SK-N-SH (cell line): ENCODE data around the gene LLGL2. TPM values are rescaled to one million over a fixed set of nuclear protein-coding genes. Genes with fewer than 3 reads are reported as not detected.

Experiments
- CTCF ChIA-PET: fragments of 300-600, 350-600 bp; formaldehyde crosslinking; extraction: SDS; loops from one replicate; lab custom pipeline; 2021; lab: Yijun Ruan, JAX
- POLR2A ChIA-PET: fragments of 350-600 bp; sonication (Branson Sonifier 250); formaldehyde crosslinking; extraction: SDS; loops from one replicate; lab custom pipeline; 2020; ENCODE audit warnings: antibody characterized with exemption, inconsistent platforms; lab: Yijun Ruan, JAX
- DNase-seq: peaks from one replicate; pipeline ENCODE4 v3.0.0; 2012
- H2AFZ ChIP-seq: fragments of 200-600 bp; sonication (generic); 2 replicates; pipeline ENCODE4 v1.8.1; 2016; ENCODE audit warnings: antibody characterized with exemption, mild to moderate bottlenecking, low read depth
- H3F3A ChIP-seq: fragments of 200-600 bp; sonication (generic); replicated peaks from 2 replicates; pipeline ENCODE3; 2016; ENCODE audit warnings: antibody characterized with exemption, mild to moderate bottlenecking; ENCODE audit not compliant: insufficient read depth
- H3K27ac ChIP-seq, 2 experiments: fragments of 200-500 bp in 1 of 2; fragments of 200-600 bp in 1 of 2; sonication (Bioruptor generic) in 1 of 2; sonication (generic), shearing (Covaris generic) in 1 of 2; 2 replicates each; pipeline versions ENCODE4 v1.5.1 to v1.6.1; 2014 to 2016; ENCODE audit warnings: low read depth in 2 of 2, inconsistent platforms in 1 of 2, low read length in 1 of 2, mild to moderate bottlenecking in 1 of 2, mixed read lengths in 1 of 2
- H3K27me3 ChIP-seq: fragments of 200-600 bp; sonication (generic), shearing (Covaris generic); 2 replicates; pipeline ENCODE4 v1.6.1; 2016; ENCODE audit warnings: mixed run types; ENCODE audit not compliant: insufficient read depth
- H3K36me3 ChIP-seq, 2 experiments: fragments of 200-500 bp in 1 of 2; fragments of 200-600 bp in 1 of 2; sonication (Bioruptor generic) in 1 of 2; sonication (generic) in 1 of 2; replicated peaks in 1 of 2; 2 replicates each; pipeline versions ENCODE3 to v1.5.1; 2014 to 2016; ENCODE audit warnings: low read length in 1 of 2, mild to moderate bottlenecking in 1 of 2; ENCODE audit not compliant: insufficient read depth in 2 of 2, control insufficient read depth in 1 of 2
- H3K4me1 ChIP-seq, 2 experiments: fragments of 200-500 bp in 1 of 2; fragments of 200-600 bp in 1 of 2; sonication (Bioruptor generic) in 1 of 2; sonication (generic), shearing (Covaris generic) in 1 of 2; 2 replicates each; pipeline versions ENCODE4 v1.5.1 to v1.6.1; 2014 to 2016; ENCODE audit warnings: low read depth in 1 of 2, low read length in 1 of 2, mixed run types in 1 of 2; ENCODE audit not compliant: insufficient read depth in 2 of 2, control insufficient read depth in 1 of 2
- H3K4me2 ChIP-seq: fragments of 200-600 bp; sonication (generic), shearing (Covaris generic); 2 replicates; pipeline ENCODE4 v1.6.1; 2017; ENCODE audit warnings: mixed run types
- H3K4me3 ChIP-seq, 2 experiments: fragments of 200-500 bp in 1 of 2; fragments of 200-600 bp in 1 of 2; sonication (Bioruptor generic) in 1 of 2; sonication (generic), shearing (Covaris generic) in 1 of 2; 2 replicates each; pipeline versions ENCODE4 v1.5.1 to v1.8.1; 2014 to 2016; ENCODE audit warnings: low read depth in 2 of 2, inconsistent platforms in 1 of 2, low read length in 1 of 2, mild to moderate bottlenecking in 1 of 2, mixed read lengths in 1 of 2, moderate library complexity in 1 of 2
- H3K79me2 ChIP-seq: fragments of 200-600 bp; sonication (generic); 2 replicates; pipeline ENCODE4 v1.8.1; 2017; ENCODE audit warnings: mild to moderate bottlenecking; ENCODE audit not compliant: insufficient read depth
- H3K9ac ChIP-seq: fragments of 200-600 bp; sonication (generic); 2 replicates; pipeline ENCODE4 v1.6.1; 2017; ENCODE audit warnings: mixed run types
- H3K9me2 ChIP-seq: fragments of 200-600 bp; sonication (generic); 2 replicates; pipeline ENCODE4 v1.6.1; 2017; ENCODE audit warnings: mixed run types
- H3K9me3 ChIP-seq: fragments of 200-600 bp; sonication (generic); 2 replicates; pipeline ENCODE4 v1.6.1; 2017; ENCODE audit warnings: mixed run types, mild to moderate bottlenecking, moderate library complexity
- H4K20me1 ChIP-seq: fragments of 200-600 bp; sonication (generic); 2 replicates; pipeline ENCODE4 v1.6.1; 2017; ENCODE audit warnings: mild to moderate bottlenecking, mixed run types; ENCODE audit not compliant: insufficient read depth
- CHD2 ChIP-seq: fragments of 150-350 bp; IDR thresholded peaks from 2 replicates; pipeline ENCODE4 v1.6.1; 2018; ENCODE audit warnings: low read length; ENCODE audit not compliant: partially characterized antibody
- ELF1 ChIP-seq: IDR thresholded peaks from 2 replicates; pipeline ENCODE4 v1.4.0; 2012
- EZH2phosphoT487 ChIP-seq: fragments of 200-600 bp; sonication (generic); IDR thresholded peaks from 2 replicates; pipeline ENCODE4 v1.6.1; 2017; ENCODE audit warnings: low read depth, mixed run types, mild to moderate bottlenecking, antibody characterized with exemption, moderate library complexity, borderline replicate concordance
- FOSL2 ChIP-seq: IDR thresholded peaks from 2 replicates; pipeline ENCODE4 v1.4.0; 2012; ENCODE audit warnings: low read depth, mild to moderate bottlenecking, moderate library complexity, borderline replicate concordance
- GABPA ChIP-seq: IDR thresholded peaks from 2 replicates; pipeline ENCODE4 v1.4.0; 2012; ENCODE audit warnings: low read depth, mild to moderate bottlenecking
- GATA2 ChIP-seq: sonication (generic); formaldehyde crosslinking; IDR thresholded peaks from 2 replicates; pipeline ENCODE4 v1.5.0; 2020; ENCODE audit warnings: mild to moderate bottlenecking, missing genetic modification reagents
- IRF3 ChIP-seq: fragments of 150-350 bp; IDR thresholded peaks from 2 replicates; pipeline ENCODE4 v1.6.1; 2016; ENCODE audit warnings: mild to moderate bottlenecking, low read depth, low read length
- MAX ChIP-seq: IDR thresholded peaks from 2 replicates; pipeline ENCODE4 v1.4.0; 2012; ENCODE audit warnings: low read depth
- MEF2A ChIP-seq: IDR thresholded peaks from 2 replicates; pipeline ENCODE4 v1.4.0; 2012; ENCODE audit warnings: low read depth, borderline replicate concordance
- MXI1 ChIP-seq: IDR thresholded peaks from 2 replicates; pipeline ENCODE4 v1.6.1; 2012; ENCODE audit warnings: mild to moderate bottlenecking, low read depth, low read length, improper control_type of control experiment
- NFIC ChIP-seq: IDR thresholded peaks from 2 replicates; pipeline ENCODE4 v1.4.0; 2012; ENCODE audit warnings: borderline replicate concordance
- PBX3 ChIP-seq: IDR thresholded peaks from 2 replicates; pipeline ENCODE4; 2012
- POLR2AphosphoS5 ChIP-seq: IDR thresholded peaks from 2 replicates; pipeline ENCODE4 v1.6.1; 2012; ENCODE audit warnings: low read depth, low read length
- RAD21 ChIP-seq: IDR thresholded peaks from 2 replicates; pipeline ENCODE4 v1.6.1; 2012; ENCODE audit warnings: mild to moderate bottlenecking, low read length
- RCOR1 ChIP-seq: fragments of 150-350 bp; IDR thresholded peaks from 2 replicates; pipeline ENCODE4 v1.6.1; 2017; ENCODE audit warnings: antibody characterized with exemption, low read length
- REST ChIP-seq: IDR thresholded peaks from 2 replicates; pipeline ENCODE4 v1.6.1; 2012; ENCODE audit warnings: mild to moderate bottlenecking, low read depth, low read length, moderate library complexity
- SMC3 ChIP-seq: IDR thresholded peaks from 2 replicates; pipeline ENCODE4 v1.6.1; 2012; ENCODE audit warnings: low read depth, low read length, improper control_type of control experiment
- YY1 ChIP-seq: IDR thresholded peaks from 2 replicates; pipeline ENCODE4 v1.4.0; 2012; ENCODE audit warnings: low read depth, mild to moderate bottlenecking
- WGBS: methylation state at CpG from one replicate; pipeline ENCODE4 v1.1.6; 2017; ENCODE audit warnings: low lambda C conversion rate; 5-methylcytosine and 5-hydroxymethylcytosine counted together
- polyA plus RNA-seq, 3 experiments: library from polyadenylated mRNA; depleted of rRNA; stranded (reverse); fragments of >200 nt; gene quantifications; 2 replicates each; pipeline ENCODE4 v1.2.3, GENCODE V29; 2012

The LLGL2 gene
- polyA plus RNA-seq, 1 of the 3 experiments (the other 2 are of a cell fraction), result 6.7 TPM

GRCh38 chr17:75490953-75491649 is 34.4 kb upstream of the LLGL2 start:
- POLR2A ChIA-PET, result interaction anchor here (1.9 kb wide), 1 partner anchor 8 kb away, joined by 7 read pairs; no protein-coding TSS in a partner anchor
- H3K9me2 ChIP-seq, result no peaks in the 10 kb centered on the region
- no peak overlapping the region for H3K27ac ChIP-seq
- H2AFZ ChIP-seq, result no peak overlapping the region
- DNase-seq, result no peak
- H3K79me2 ChIP-seq, result 0 out of 2 replicates have a peak, but pooled peaks cover 3% of the 10 kb centered on the region
- H3K4me1 ChIP-seq, result peaks cover 0 to 10% of the 10 kb centered on the region in 2 experiments; a peak in 1 of 4 replicates
- H3K27me3 ChIP-seq, result no peaks in the 10 kb centered on the region
- H3K36me3 ChIP-seq, result peaks cover 0 to 60% of the 10 kb centered on the region in 2 experiments
- H3K9me3 ChIP-seq, result no peaks in the 10 kb centered on the region
- 95% methylated on average over 18 of the region's 19 CpGs for WGBS
- no peak overlapping the region for H3K9ac ChIP-seq
- TF ChIP-seq YY1 (no peak), GABPA (no peak), RAD21 (no peak), CHD2 (no peak), SMC3 (no peak), PBX3 (no peak), RCOR1 (no peak), MAX (no peak), IRF3 (no peak), ELF1 (no peak), MEF2A (no peak), MXI1 (no peak)
- TF ChIP-seq, all 33 proteins: peak for 0
- CTCF ChIA-PET, result interaction anchor here (1.3 to 2.3 kb wide), 2 partner anchors 25 to 257 kb away, joined by 3 to 7 read pairs (median 5); partner anchors contain the start of gene TSEN54
- Histone ChIP-seq H3K4me2 (no peak overlapping the region), H3K4me3 (no peak overlapping the region), H4K20me1 (no peaks in the 10 kb centered on the region), H3F3A (no peaks in the 10 kb centered on the region)

GRCh38 chr17:75491680-75492079 is 33.8 kb upstream of the LLGL2 start:
- DNase-seq, result no peak
- whole genome bisulfite sequencing, result 96% methylated on average over 13 of the region's 15 CpGs
- no peak overlapping the region for H2AFZ ChIP-seq
- ChIA-PET CTCF (interaction anchor here (2.3 to 4.4 kb wide), 2 partner anchors 12 to 24 kb away, joined by 7 to 27 read pairs; partner anchors contain the start of gene TSEN54), POLR2A (no interaction called here)
- no peak overlapping the region for H3K4me3 ChIP-seq
- H3K27me3 ChIP-seq, result no peaks in the 10 kb centered on the region
- H4K20me1 ChIP-seq, result no peaks in the 10 kb centered on the region
- H3K27ac ChIP-seq, result no peak overlapping the region
- H3K4me2 ChIP-seq, result no peak overlapping the region
- 0 out of 2 replicates have a peak, but pooled peaks cover 3% of the 10 kb centered on the region for H3K79me2 ChIP-seq
- no peaks in the 10 kb centered on the region for H3K9me3 ChIP-seq
- peaks cover 0 to 10% of the 10 kb centered on the region in 2 experiments; a peak in 1 of 4 replicates for H3K4me1 ChIP-seq
- H3K36me3 ChIP-seq, result peaks cover 0 to 63% of the 10 kb centered on the region in 2 experiments
- no peaks in the 10 kb centered on the region for H3F3A ChIP-seq
- TF ChIP-seq MXI1 (no peak), EZH2phosphoT487 (no peak), PBX3 (no peak), RCOR1 (no peak), MEF2A (no peak), POLR2AphosphoS5 (no peak), FOSL2 (no peak), GATA2 (CRISPR knock-in tag) (no peak), NFIC (no peak), REST (no peak), CHD2 (no peak), YY1 (no peak)
- no peak overlapping the region for H3K9ac ChIP-seq
- H3K9me2 ChIP-seq, result no peaks in the 10 kb centered on the region
